ENCODE measurements around the gene FAM20B. TPM values are rescaled to one million over a fixed set of nuclear protein-coding genes. Genes with fewer than 3 reads are reported as not detected.

The FAM20B gene
- total and polyA plus RNA-seq, 2 of the 13 experiments (the other 11 are each of a cell fraction or from before 2014, with no cell fraction given): 13.8 to 26.9 TPM

GRCh38 chr1:179029321-179029759, 3.6 kb downstream of the FAM20B start (continued):
- TF ChIP-seq GATA4 (IDR thresholded peaks at IDR 0.05; ENCODE audit: borderline replicate concordance, low read depth) (no peak; the same call in 1 of the 2 replicates), ETS1 (CRISPR knock-in tag; IDR thresholded peaks at IDR 0.05) (no peak), SP2 (CRISPR knock-in tag; IDR thresholded peaks at IDR 0.05) (no peak), TEAD2 (CRISPR knock-in tag; IDR thresholded peaks at IDR 0.05) (no peak), U2AF2 (IDR thresholded peaks at IDR 0.05; ENCODE audit: low read depth, low read length) (no peak), ZNF546 (CRISPR knock-in tag; conservative IDR thresholded peaks at IDR 0.05) (no peak), ZKSCAN1 (IDR thresholded peaks at IDR 0.05; ENCODE audit: low read length) (no peak), ATF1 (CRISPR knock-in tag; IDR thresholded peaks at IDR 0.05) (no peak), MEIS1 (CRISPR knock-in tag; IDR thresholded peaks at IDR 0.05; ENCODE audit: borderline replicate concordance) (no peak), SMYD3 (CRISPR knock-in tag; IDR thresholded peaks at IDR 0.05) (no peak), NKX3-1 (CRISPR knock-in tag; IDR thresholded peaks at IDR 0.05) (no peak), TFE3 (CRISPR knock-in tag; IDR thresholded peaks at IDR 0.05) (no peak), HDAC6 (IDR thresholded peaks at IDR 0.05; ENCODE audit: low read depth, low read length) (no peak), MAFK (conservative IDR thresholded peaks at IDR 0.05 in 1 of 2, IDR thresholded peaks at IDR 0.05 in 1 of 2; ENCODE audit: low read length in 2 of 2) (no peak), KLF16 (CRISPR knock-in tag; IDR thresholded peaks at IDR 0.05) (no peak), ZNF234 (CRISPR knock-in tag; conservative IDR thresholded peaks at IDR 0.05) (no peak), NFIB (CRISPR knock-in tag; IDR thresholded peaks at IDR 0.05; ENCODE audit: borderline replicate concordance) (no peak), ZNF30 (CRISPR knock-in tag; IDR thresholded peaks at IDR 0.05) (no peak), BRD4 (CRISPR knock-in tag; IDR thresholded peaks at IDR 0.05) (no peak), ZKSCAN8 (CRISPR knock-in tag; IDR thresholded peaks at IDR 0.05; ENCODE audit: borderline replicate concordance) (no peak), MLLT10 (CRISPR knock-in tag; IDR thresholded peaks at IDR 0.05) (no peak), ZMAT3 (CRISPR knock-in tag; conservative IDR thresholded peaks at IDR 0.05) (no peak), ATM (IDR thresholded peaks at IDR 0.05; ENCODE audit: borderline replicate concordance) (no peak), ZMYM3 (CRISPR knock-in tag; IDR thresholded peaks at IDR 0.05) (no peak), ZFP82 (CRISPR knock-in tag; IDR thresholded peaks at IDR 0.05; ENCODE audit: borderline replicate concordance) (no peak), ZNF552 (CRISPR knock-in tag; IDR thresholded peaks at IDR 0.05; ENCODE audit: borderline replicate concordance) (no peak)
- TF ChIP-seq, protein P1, sequence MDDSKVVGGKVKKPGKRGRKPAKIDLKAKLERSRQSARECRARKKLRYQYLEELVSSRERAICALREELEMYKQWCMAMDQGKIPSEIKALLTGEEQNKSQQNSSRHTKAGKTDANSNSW (CRISPR knock-in tag; IDR thresholded peaks at IDR 0.05; ENCODE audit: borderline replicate concordance): no peak
